HG03103 (cell line): ENCODE data around the gene PDE11A.

Experiments used
- ATAC-seq: cut with Tn5 transposase; IDR thresholded peaks from one replicate; pipeline ENCODE4 v1.9.1; 2021; ENCODE audit warnings: low read depth; ENCODE audit not compliant: unreplicated experiment

The PDE11A gene

GRCh38 chr2:177649568-177650518, 422.7 kb downstream of the PDE11A start:
- ATAC-seq: no peak

- no peak for ATAC-seq
Measured at GRCh38 chr2:177646791-177647190, 425.8 kb downstream of the PDE11A start.

GRCh38 chr2:177646241-177646640, 426.3 kb downstream of the PDE11A start:
- no peak for ATAC-seq

GRCh38 chr2:177641331-177641730, 431.2 kb downstream of the PDE11A start:
- no peak for ATAC-seq

GRCh38 chr2:177640423-177640822, 432.2 kb downstream of the PDE11A start:
- ATAC-seq: no peak

- no peak for ATAC-seq
Measured at GRCh38 chr2:177639262-177639914, 433.2 kb downstream of the PDE11A start.

GRCh38 chr2:177638507-177638906, 434.1 kb downstream of the PDE11A start:
- no peak for ATAC-seq

GRCh38 chr2:177636672-177637071, 435.9 kb downstream of the PDE11A start:
- no peak for ATAC-seq

GRCh38 chr2:177635696-177636095, 436.9 kb downstream of the PDE11A start:
- ATAC-seq: no peak

GRCh38 chr2:177633910-177634294, 438.7 kb downstream of the PDE11A start:
- ATAC-seq: no peak

GRCh38 chr2:177633111-177633510, 439.5 kb downstream of the PDE11A start:
- ATAC-seq: no peak

GRCh38 chr2:177631680-177632079, 440.9 kb downstream of the PDE11A start:
- no peak for ATAC-seq

GRCh38 chr2:177629357-177630024, 443.1 kb downstream of the PDE11A start:
- no peak for ATAC-seq

- no peak for ATAC-seq
Measured at GRCh38 chr2:177628831-177629230, 443.7 kb downstream of the PDE11A start.

GRCh38 chr2:177625744-177626650, 446.6 kb downstream of the PDE11A start:
- no peak for ATAC-seq

GRCh38 chr2:177622521-177622920, 450.1 kb downstream of the PDE11A start:
- ATAC-seq: no peak

- no peak for ATAC-seq
Measured at GRCh38 chr2:177619986-177620385, 452.6 kb downstream of the PDE11A start.

- no peak for ATAC-seq
Measured at GRCh38 chr2:177619461-177619860, 453.1 kb downstream of the PDE11A start.

GRCh38 chr2:177618255-177619253, 454.0 kb downstream of the PDE11A start:
- ATAC-seq: peak; percentile 96
